NB4 (cell line): ENCODE data around the gene RABGGTA.

Experiments
- CTCF ChIP-seq: IDR thresholded peaks from one replicate; pipeline ENCODE4 v1.5.1; 2012; ENCODE audit warnings: low read depth, low read length
- MAX ChIP-seq: IDR thresholded peaks from 2 replicates; pipeline ENCODE4 v1.6.1; 2011; ENCODE audit warnings: low read depth, low read length
- POLR2A ChIP-seq: IDR thresholded peaks from 2 replicates; pipeline ENCODE4 v1.6.1; 2011; ENCODE audit warnings: mild to moderate bottlenecking; ENCODE audit not compliant: insufficient read length; ENCODE audit errors: extremely low read depth

- TF ChIP-seq CTCF (no peak), POLR2A (peak; percentile 16), MAX (peak; percentile 84)
These were observed 38.5 kb downstream of the RABGGTA start, which contains the start of gene GMPR2 for GRCh38 chr14:24232645-24233537.
